H1 (cell line): ENCODE results near the gene ARCN1. TPM values are rescaled to one million over a fixed set of nuclear protein-coding genes. Genes with fewer than 3 reads are reported as not detected.
A peak's percentile ranks its signal among the peaks of the same experiment; 100 is the strongest.

Experiments
- CHD1 ChIP-seq: IDR thresholded peaks from 2 replicates; pipeline ENCODE4 v1.6.1; 2012; ENCODE audit warnings: low read depth, low read length, improper control_type of control experiment
- POLR2AphosphoS5 ChIP-seq: IDR thresholded peaks from 2 replicates; pipeline ENCODE4 v1.6.1; 2011; ENCODE audit warnings: low read depth, low read length
- POU5F1 ChIP-seq: IDR thresholded peaks from 2 replicates; pipeline ENCODE4 v1.6.1; 2011; ENCODE audit warnings: low read depth, mild to moderate bottlenecking, low read length, moderate library complexity
- SAP30 ChIP-seq: fragments of 300-600 bp; sonication (generic); IDR thresholded peaks from 2 replicates; pipeline ENCODE4 v1.7.1; 2012; ENCODE audit warnings: low read length, moderate library complexity, mild to moderate bottlenecking, inconsistent platforms; ENCODE audit not compliant: insufficient read depth, insufficient replicate concordance
- SIN3A ChIP-seq, 2 experiments: IDR thresholded peaks in 1 of 2; conservative IDR thresholded peaks in 1 of 2; 2 replicates each; pipeline ENCODE4 v1.6.1; 2011 to 2012; ENCODE audit warnings: low read length in 2 of 2, improper control_type of control experiment in 1 of 2, low read depth in 1 of 2, mild to moderate bottlenecking in 1 of 2
- polyA plus RNA-seq, 7 experiments: library from polyadenylated mRNA; depleted of rRNA in 3 of 7; stranded (reverse) in 5 of 7; unstranded in 2 of 7; fragments of >200 nt in 5 of 7; fragments of 200-250 nt in 2 of 7; gene quantifications; 1 replicate in 5 of 7; 2 replicates in 1 of 7; 4 replicates in 1 of 7; pipeline versions ENCODE4 v1.2.1 to v1.2.3, GENCODE V29; 2011 to 2013; ENCODE audit warnings: missing spikeins in 2 of 7, mixed read lengths in 2 of 7
- total RNA-seq: library from RNA; stranded (reverse); fragmentation: NEBNext Ultra II Directional; extraction: Animal tissue kit (Norgen Biotek cat#: 25700); gene quantifications from 2 replicates; pipeline ENCODE4 v1.2.1, GENCODE V29; 2021
- TF ChIP-seq, protein P1 (sequence below), 3 experiments: IDR thresholded peaks; 1 replicate in 2 of 3; 2 replicates in 1 of 3; pipeline versions ENCODE4 v1.5.1 to v1.6.1; 2011; ENCODE audit warnings: low read length in 3 of 3, mild to moderate bottlenecking in 3 of 3, inconsistent platforms in 2 of 3, low read depth in 1 of 3, moderate library complexity in 1 of 3; ENCODE audit not compliant: insufficient read depth in 1 of 3; ENCODE audit errors: control extremely low read depth in 1 of 3
- TF ChIP-seq, protein P2 (sequence below): fragments of 300-600 bp; sonication (generic); IDR thresholded peaks from 2 replicates; pipeline ENCODE4 v1.7.1; 2012; ENCODE audit warnings: low read length, moderate library complexity, mild to moderate bottlenecking, inconsistent platforms; ENCODE audit not compliant: insufficient replicate concordance

ARCN1 gene
- total and polyA plus RNA-seq, 2 of the 8 experiments (the other 6 are each of a cell fraction or from before 2014, with no cell fraction given), result 132 to 146 TPM

DNA sequence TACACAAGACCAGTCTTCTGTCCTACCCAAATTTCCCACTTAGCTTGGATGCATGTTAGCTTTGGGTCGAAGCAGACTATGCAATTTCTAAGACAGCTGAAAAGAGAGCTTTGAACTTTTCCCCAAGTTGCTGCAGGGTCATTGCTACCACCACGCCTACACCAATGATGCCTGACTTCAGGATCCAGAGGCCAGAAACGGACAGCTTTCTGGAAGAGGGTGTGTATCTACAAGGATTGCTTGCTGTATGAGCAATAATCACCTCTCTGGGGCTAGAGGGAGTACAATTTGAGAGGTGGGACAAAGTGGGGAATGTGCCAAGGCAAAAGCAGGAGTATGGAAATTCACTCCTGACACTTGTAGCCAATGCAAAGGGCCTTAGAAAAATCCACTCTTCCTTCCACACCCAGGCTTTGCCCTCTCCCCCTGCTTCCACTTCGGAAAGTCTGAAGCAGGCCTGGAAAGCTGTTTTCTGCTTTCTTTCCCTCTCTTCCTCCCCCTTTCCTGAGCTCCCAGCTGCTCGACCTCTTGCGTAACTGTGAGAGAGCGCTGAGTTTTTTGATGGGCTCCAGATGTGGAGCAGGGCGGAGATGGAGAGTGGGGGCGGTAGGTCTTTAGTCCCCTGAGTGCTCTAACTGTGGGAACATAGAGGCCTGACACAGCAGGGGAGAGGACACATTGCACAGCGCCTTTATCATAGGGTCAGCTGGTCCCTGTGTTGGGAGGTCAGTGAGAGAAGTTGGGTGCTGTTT is 33.1 kb downstream of the ARCN1 start (continued):
- TF ChIP-seq, protein P1, sequence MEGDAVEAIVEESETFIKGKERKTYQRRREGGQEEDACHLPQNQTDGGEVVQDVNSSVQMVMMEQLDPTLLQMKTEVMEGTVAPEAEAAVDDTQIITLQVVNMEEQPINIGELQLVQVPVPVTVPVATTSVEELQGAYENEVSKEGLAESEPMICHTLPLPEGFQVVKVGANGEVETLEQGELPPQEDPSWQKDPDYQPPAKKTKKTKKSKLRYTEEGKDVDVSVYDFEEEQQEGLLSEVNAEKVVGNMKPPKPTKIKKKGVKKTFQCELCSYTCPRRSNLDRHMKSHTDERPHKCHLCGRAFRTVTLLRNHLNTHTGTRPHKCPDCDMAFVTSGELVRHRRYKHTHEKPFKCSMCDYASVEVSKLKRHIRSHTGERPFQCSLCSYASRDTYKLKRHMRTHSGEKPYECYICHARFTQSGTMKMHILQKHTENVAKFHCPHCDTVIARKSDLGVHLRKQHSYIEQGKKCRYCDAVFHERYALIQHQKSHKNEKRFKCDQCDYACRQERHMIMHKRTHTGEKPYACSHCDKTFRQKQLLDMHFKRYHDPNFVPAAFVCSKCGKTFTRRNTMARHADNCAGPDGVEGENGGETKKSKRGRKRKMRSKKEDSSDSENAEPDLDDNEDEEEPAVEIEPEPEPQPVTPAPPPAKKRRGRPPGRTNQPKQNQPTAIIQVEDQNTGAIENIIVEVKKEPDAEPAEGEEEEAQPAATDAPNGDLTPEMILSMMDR (IDR thresholded peaks at IDR 0.05; ENCODE audit: control extremely low read depth in 1 of 3, insufficient read depth in 1 of 3, low read depth in 1 of 3, low read length in 3 of 3), result no peak
- TF ChIP-seq, protein P2, sequence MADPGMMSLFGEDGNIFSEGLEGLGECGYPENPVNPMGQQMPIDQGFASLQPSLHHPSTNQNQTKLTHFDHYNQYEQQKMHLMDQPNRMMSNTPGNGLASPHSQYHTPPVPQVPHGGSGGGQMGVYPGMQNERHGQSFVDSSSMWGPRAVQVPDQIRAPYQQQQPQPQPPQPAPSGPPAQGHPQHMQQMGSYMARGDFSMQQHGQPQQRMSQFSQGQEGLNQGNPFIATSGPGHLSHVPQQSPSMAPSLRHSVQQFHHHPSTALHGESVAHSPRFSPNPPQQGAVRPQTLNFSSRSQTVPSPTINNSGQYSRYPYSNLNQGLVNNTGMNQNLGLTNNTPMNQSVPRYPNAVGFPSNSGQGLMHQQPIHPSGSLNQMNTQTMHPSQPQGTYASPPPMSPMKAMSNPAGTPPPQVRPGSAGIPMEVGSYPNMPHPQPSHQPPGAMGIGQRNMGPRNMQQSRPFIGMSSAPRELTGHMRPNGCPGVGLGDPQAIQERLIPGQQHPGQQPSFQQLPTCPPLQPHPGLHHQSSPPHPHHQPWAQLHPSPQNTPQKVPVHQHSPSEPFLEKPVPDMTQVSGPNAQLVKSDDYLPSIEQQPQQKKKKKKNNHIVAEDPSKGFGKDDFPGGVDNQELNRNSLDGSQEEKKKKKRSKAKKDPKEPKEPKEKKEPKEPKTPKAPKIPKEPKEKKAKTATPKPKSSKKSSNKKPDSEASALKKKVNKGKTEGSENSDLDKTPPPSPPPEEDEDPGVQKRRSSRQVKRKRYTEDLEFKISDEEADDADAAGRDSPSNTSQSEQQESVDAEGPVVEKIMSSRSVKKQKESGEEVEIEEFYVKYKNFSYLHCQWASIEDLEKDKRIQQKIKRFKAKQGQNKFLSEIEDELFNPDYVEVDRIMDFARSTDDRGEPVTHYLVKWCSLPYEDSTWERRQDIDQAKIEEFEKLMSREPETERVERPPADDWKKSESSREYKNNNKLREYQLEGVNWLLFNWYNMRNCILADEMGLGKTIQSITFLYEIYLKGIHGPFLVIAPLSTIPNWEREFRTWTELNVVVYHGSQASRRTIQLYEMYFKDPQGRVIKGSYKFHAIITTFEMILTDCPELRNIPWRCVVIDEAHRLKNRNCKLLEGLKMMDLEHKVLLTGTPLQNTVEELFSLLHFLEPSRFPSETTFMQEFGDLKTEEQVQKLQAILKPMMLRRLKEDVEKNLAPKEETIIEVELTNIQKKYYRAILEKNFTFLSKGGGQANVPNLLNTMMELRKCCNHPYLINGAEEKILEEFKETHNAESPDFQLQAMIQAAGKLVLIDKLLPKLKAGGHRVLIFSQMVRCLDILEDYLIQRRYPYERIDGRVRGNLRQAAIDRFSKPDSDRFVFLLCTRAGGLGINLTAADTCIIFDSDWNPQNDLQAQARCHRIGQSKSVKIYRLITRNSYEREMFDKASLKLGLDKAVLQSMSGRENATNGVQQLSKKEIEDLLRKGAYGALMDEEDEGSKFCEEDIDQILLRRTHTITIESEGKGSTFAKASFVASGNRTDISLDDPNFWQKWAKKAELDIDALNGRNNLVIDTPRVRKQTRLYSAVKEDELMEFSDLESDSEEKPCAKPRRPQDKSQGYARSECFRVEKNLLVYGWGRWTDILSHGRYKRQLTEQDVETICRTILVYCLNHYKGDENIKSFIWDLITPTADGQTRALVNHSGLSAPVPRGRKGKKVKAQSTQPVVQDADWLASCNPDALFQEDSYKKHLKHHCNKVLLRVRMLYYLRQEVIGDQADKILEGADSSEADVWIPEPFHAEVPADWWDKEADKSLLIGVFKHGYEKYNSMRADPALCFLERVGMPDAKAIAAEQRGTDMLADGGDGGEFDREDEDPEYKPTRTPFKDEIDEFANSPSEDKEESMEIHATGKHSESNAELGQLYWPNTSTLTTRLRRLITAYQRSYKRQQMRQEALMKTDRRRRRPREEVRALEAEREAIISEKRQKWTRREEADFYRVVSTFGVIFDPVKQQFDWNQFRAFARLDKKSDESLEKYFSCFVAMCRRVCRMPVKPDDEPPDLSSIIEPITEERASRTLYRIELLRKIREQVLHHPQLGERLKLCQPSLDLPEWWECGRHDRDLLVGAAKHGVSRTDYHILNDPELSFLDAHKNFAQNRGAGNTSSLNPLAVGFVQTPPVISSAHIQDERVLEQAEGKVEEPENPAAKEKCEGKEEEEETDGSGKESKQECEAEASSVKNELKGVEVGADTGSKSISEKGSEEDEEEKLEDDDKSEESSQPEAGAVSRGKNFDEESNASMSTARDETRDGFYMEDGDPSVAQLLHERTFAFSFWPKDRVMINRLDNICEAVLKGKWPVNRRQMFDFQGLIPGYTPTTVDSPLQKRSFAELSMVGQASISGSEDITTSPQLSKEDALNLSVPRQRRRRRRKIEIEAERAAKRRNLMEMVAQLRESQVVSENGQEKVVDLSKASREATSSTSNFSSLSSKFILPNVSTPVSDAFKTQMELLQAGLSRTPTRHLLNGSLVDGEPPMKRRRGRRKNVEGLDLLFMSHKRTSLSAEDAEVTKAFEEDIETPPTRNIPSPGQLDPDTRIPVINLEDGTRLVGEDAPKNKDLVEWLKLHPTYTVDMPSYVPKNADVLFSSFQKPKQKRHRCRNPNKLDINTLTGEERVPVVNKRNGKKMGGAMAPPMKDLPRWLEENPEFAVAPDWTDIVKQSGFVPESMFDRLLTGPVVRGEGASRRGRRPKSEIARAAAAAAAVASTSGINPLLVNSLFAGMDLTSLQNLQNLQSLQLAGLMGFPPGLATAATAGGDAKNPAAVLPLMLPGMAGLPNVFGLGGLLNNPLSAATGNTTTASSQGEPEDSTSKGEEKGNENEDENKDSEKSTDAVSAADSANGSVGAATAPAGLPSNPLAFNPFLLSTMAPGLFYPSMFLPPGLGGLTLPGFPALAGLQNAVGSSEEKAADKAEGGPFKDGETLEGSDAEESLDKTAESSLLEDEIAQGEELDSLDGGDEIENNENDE, result no peak
- TF ChIP-seq SAP30 (no peak), POU5F1 (no peak), POLR2AphosphoS5 (peak; percentile 83), SIN3A (conservative IDR thresholded peaks at IDR 0.05 in 1 of 2, IDR thresholded peaks at IDR 0.05 in 1 of 2; ENCODE audit: low read depth in 1 of 2, low read length in 2 of 2) (no peak), CHD1 (no peak)
